Activated naive CD4-positive, alpha-beta T cell treated with anti-CD3 and anti-CD28 coated beads, Interleukin-2, amount 50 U/mL, for 24 hours (primary cell): Measurements from ENCODE around the gene ESRRA.
A peak's percentile ranks its signal among the peaks of the same experiment; 100 is the strongest.

Experiments
- H3K27ac Mint-ChIP-seq: one replicate; pipeline ENCODE4 v1.8.0; 2021; ENCODE audit warnings: mild to moderate bottlenecking, mixed read lengths
- H3K27me3 Mint-ChIP-seq: one replicate; pipeline ENCODE4 v1.8.0; 2021; ENCODE audit warnings: mixed read lengths
- H3K36me3 Mint-ChIP-seq: one replicate; pipeline ENCODE4 v1.8.0; 2021; ENCODE audit warnings: mixed read lengths
- H3K4me1 Mint-ChIP-seq: one replicate; pipeline ENCODE4 v1.8.0; 2021; ENCODE audit warnings: mixed read lengths
- H3K4me3 Mint-ChIP-seq: one replicate; pipeline ENCODE4 v1.8.0; 2021; ENCODE audit warnings: mild to moderate bottlenecking, mixed read lengths
- H3K9me3 Mint-ChIP-seq: one replicate; pipeline ENCODE4 v1.8.0; 2021; ENCODE audit warnings: mixed read lengths

Gene ESRRA

GRCh38 chr11:64267207-64267945, 37.9 kb upstream of the ESRRA start:
- H3K27ac Mint-ChIP-seq: no peak overlapping the region
- H3K9me3 Mint-ChIP-seq: no peaks in the 10 kb centered on the region
- no peaks in the 10 kb centered on the region for H3K36me3 Mint-ChIP-seq
- no peaks in the 10 kb centered on the region for H3K27me3 Mint-ChIP-seq
- H3K4me1 Mint-ChIP-seq: peaks cover 13% of the 10 kb centered on the region
- H3K4me3 Mint-ChIP-seq: no peak overlapping the region

- Mint-ChIP-seq H3K36me3 (no peaks in the 10 kb centered on the region), H3K4me3 (peak overlapping the region; percentile 97), H3K4me1 (peaks cover 13% of the 10 kb centered on the region), H3K27me3 (no peaks in the 10 kb centered on the region), H3K27ac (peak overlapping the region; percentile 94), H3K9me3 (no peaks in the 10 kb centered on the region)
Measured at GRCh38 chr11:64268025-64268892, 37.1 kb upstream of the ESRRA start.

- Mint-ChIP-seq H3K27me3 (no peaks in the 10 kb centered on the region), H3K4me1 (peaks cover 13% of the 10 kb centered on the region), H3K27ac (peak overlapping the region; percentile 94), H3K9me3 (no peaks in the 10 kb centered on the region), H3K4me3 (peak overlapping the region; percentile 97), H3K36me3 (no peaks in the 10 kb centered on the region)
Measured at GRCh38 chr11:64268893-64269539, 36.3 kb upstream of the ESRRA start.

- Mint-ChIP-seq H3K36me3 (no peaks in the 10 kb centered on the region), H3K4me1 (peaks cover 13% of the 10 kb centered on the region), H3K27ac (peak overlapping the region; percentile 97), H3K4me3 (peak overlapping the region; percentile 97), H3K27me3 (no peaks in the 10 kb centered on the region), H3K9me3 (no peaks in the 10 kb centered on the region)
Measured at GRCh38 chr11:64269540-64270220, 35.6 kb upstream of the ESRRA start.

- Mint-ChIP-seq H3K27ac (no peak overlapping the region), H3K4me1 (no peaks in the 10 kb centered on the region), H3K36me3 (peaks cover 2% of the 10 kb centered on the region), H3K27me3 (no peaks in the 10 kb centered on the region), H3K4me3 (no peak overlapping the region), H3K9me3 (no peaks in the 10 kb centered on the region)
Measured at GRCh38 chr11:64275031-64275800, 30.1 kb upstream of the ESRRA start.

- H3K4me1 Mint-ChIP-seq: no peaks in the 10 kb centered on the region
- H3K4me3 Mint-ChIP-seq: no peak overlapping the region
- H3K27me3 Mint-ChIP-seq: no peaks in the 10 kb centered on the region
- no peak overlapping the region for H3K27ac Mint-ChIP-seq
- peaks cover 2% of the 10 kb centered on the region for H3K36me3 Mint-ChIP-seq
- H3K9me3 Mint-ChIP-seq: no peaks in the 10 kb centered on the region
Measured at GRCh38 chr11:64275841-64276240, 29.5 kb upstream of the ESRRA start.

- Mint-ChIP-seq H3K4me3 (no peak overlapping the region), H3K36me3 (peaks cover 2% of the 10 kb centered on the region), H3K4me1 (no peaks in the 10 kb centered on the region), H3K27ac (no peak overlapping the region), H3K9me3 (no peaks in the 10 kb centered on the region), H3K27me3 (no peaks in the 10 kb centered on the region)
Measured at GRCh38 chr11:64276653-64277431, 28.5 kb upstream of the ESRRA start.

GRCh38 chr11:64278576-64279190, 26.6 kb upstream of the ESRRA start:
- H3K36me3 Mint-ChIP-seq: peaks cover 2% of the 10 kb centered on the region
- peak overlapping the region; percentile 21 for H3K27ac Mint-ChIP-seq
- H3K9me3 Mint-ChIP-seq: no peaks in the 10 kb centered on the region
- H3K4me3 Mint-ChIP-seq: no peak overlapping the region
- H3K27me3 Mint-ChIP-seq: no peaks in the 10 kb centered on the region
- peaks cover 8% of the 10 kb centered on the region for H3K4me1 Mint-ChIP-seq

- Mint-ChIP-seq H3K27me3 (no peaks in the 10 kb centered on the region), H3K27ac (no peak overlapping the region), H3K36me3 (peaks cover 2% of the 10 kb centered on the region), H3K4me1 (peaks cover 20% of the 10 kb centered on the region), H3K9me3 (no peaks in the 10 kb centered on the region), H3K4me3 (no peak overlapping the region)
Measured at GRCh38 chr11:64281957-64282770, 23.2 kb upstream of the ESRRA start.

GRCh38 chr11:64283092-64283491, 22.2 kb upstream of the ESRRA start:
- Mint-ChIP-seq H3K27me3 (no peaks in the 10 kb centered on the region), H3K4me3 (peak overlapping the region; percentile 19), H3K36me3 (peaks cover 2% of the 10 kb centered on the region), H3K27ac (no peak overlapping the region), H3K9me3 (no peaks in the 10 kb centered on the region), H3K4me1 (peaks cover 20% of the 10 kb centered on the region)

- no peaks in the 10 kb centered on the region for H3K9me3 Mint-ChIP-seq
- peaks cover 20% of the 10 kb centered on the region for H3K4me1 Mint-ChIP-seq
- H3K36me3 Mint-ChIP-seq: no peaks in the 10 kb centered on the region
- H3K4me3 Mint-ChIP-seq: peak within 1 kb of the TSS; percentile 88
- peak within 1 kb of the TSS; percentile 96 for H3K27ac Mint-ChIP-seq
- no peaks in the 10 kb centered on the region for H3K27me3 Mint-ChIP-seq
Measured at GRCh38 chr11:64284048-64284961, 21.0 kb upstream of the ESRRA start, which contains the start of gene BAD. Gene BAD, minus strand, starts transcription at chr11:64284665. Its CDS starts 297 bp downstream, at chr11:64284368.
